WTC11 (cell line): ENCODE data around the gene MRGPRX2. TPM values are rescaled to one million over a fixed set of nuclear protein-coding genes. Genes with fewer than 3 reads are reported as not detected.
A peak's percentile ranks its signal among the peaks of the same experiment; 100 is the strongest.

ENCODE experiments used
- ATAC-seq: fragments of 200-7000 bp; cut with Tn5 transposase; 2 replicates; pipeline ENCODE4 v1.10.0; 2021; ENCODE audit warnings: mild to moderate bottlenecking, moderate library complexity
- CTCF ChIA-PET: fragments of 300-600 bp; sonication (Branson Sonifier 250); formaldehyde crosslinking; loops from one replicate; lab custom pipeline; 2021; ENCODE audit warnings: antibody characterized with exemption; lab: Charles Lee
- POLR2A ChIA-PET: fragments of 350-600 bp; sonication (Branson Sonifier 250); formaldehyde crosslinking; loops from one replicate; lab custom pipeline; 2021; ENCODE audit warnings: antibody characterized with exemption; lab: Charles Lee
- DNase-seq: peaks from one replicate; pipeline ENCODE4 v3.0.0; 2021; ENCODE audit warnings: low spot score
- H3K27ac Mint-ChIP-seq: 2 replicates; pipeline ENCODE4 v1.8.0; 2021; ENCODE audit warnings: mixed read lengths
- H3K27me3 Mint-ChIP-seq: 2 replicates; pipeline ENCODE4 v1.8.0; 2021; ENCODE audit warnings: low read depth, mild to moderate bottlenecking, moderate library complexity, mixed read lengths
- H3K36me3 Mint-ChIP-seq: 2 replicates; pipeline ENCODE4 v1.8.0; 2021; ENCODE audit warnings: mixed read lengths
- H3K4me1 Mint-ChIP-seq: 2 replicates; pipeline ENCODE4 v1.8.0; 2022; ENCODE audit warnings: mixed read lengths
- H3K4me3 Mint-ChIP-seq: 2 replicates; pipeline ENCODE4 v1.8.0; 2021; ENCODE audit warnings: mild to moderate bottlenecking, moderate library complexity, mixed read lengths
- H3K9me3 Mint-ChIP-seq: 2 replicates; pipeline ENCODE4 v1.8.0; 2021; ENCODE audit warnings: mixed read lengths
- EMX1 ChIP-seq: fragments of 250-450 bp; sonication (Bioruptor Pico); IDR thresholded peaks from 2 replicates; pipeline ENCODE4 v1.8.0; 2021; ENCODE audit warnings: mild to moderate bottlenecking
- GRHL2 ChIP-seq: fragments of 250-450 bp; sonication (Bioruptor Pico); IDR thresholded peaks from 2 replicates; pipeline ENCODE4 v1.8.0; 2022; ENCODE audit warnings: mild to moderate bottlenecking, moderate library complexity; ENCODE audit not compliant: insufficient replicate concordance, severe bottlenecking
- GTF2I ChIP-seq: fragments of 250-450 bp; sonication (Bioruptor Pico); conservative IDR thresholded peaks from 2 replicates; pipeline ENCODE4 v1.4.0; 2021; ENCODE audit warnings: mild to moderate bottlenecking
- HMGXB4 ChIP-seq: sonication (generic); formaldehyde crosslinking; IDR thresholded peaks from 2 replicates; pipeline ENCODE4 v1.8.1; 2023; ENCODE audit warnings: mild to moderate bottlenecking, moderate library complexity, missing genetic modification reagents
- KAT7 ChIP-seq: sonication (generic); formaldehyde crosslinking; IDR thresholded peaks from 2 replicates; pipeline ENCODE4 v1.8.1; 2023; ENCODE audit warnings: missing genetic modification reagents, mild to moderate bottlenecking, borderline replicate concordance
- MXD4 ChIP-seq: fragments of 250-450 bp; sonication (Bioruptor Pico); IDR thresholded peaks from 2 replicates; pipeline ENCODE4 v1.8.0; 2021; ENCODE audit warnings: mild to moderate bottlenecking, moderate library complexity, borderline replicate concordance
- NFE2L1 ChIP-seq: sonication (generic); formaldehyde crosslinking; IDR thresholded peaks from 2 replicates; pipeline ENCODE4 v1.8.1; 2023; ENCODE audit warnings: missing genetic modification reagents
- NR1H2 ChIP-seq: sonication (generic); formaldehyde crosslinking; IDR thresholded peaks from 2 replicates; pipeline ENCODE4 v1.9.0; 2021; ENCODE audit warnings: mild to moderate bottlenecking, moderate library complexity, missing genetic modification reagents
- PRDM15 ChIP-seq: sonication (generic); formaldehyde crosslinking; IDR thresholded peaks from 2 replicates; pipeline ENCODE4 v1.8.0; 2022; ENCODE audit warnings: missing genetic modification reagents
- RELA ChIP-seq: sonication (generic); formaldehyde crosslinking; IDR thresholded peaks from 2 replicates; pipeline ENCODE4 v1.8.1; 2022; ENCODE audit warnings: missing genetic modification reagents, mild to moderate bottlenecking, borderline replicate concordance
- SMAD4 ChIP-seq: sonication (generic); formaldehyde crosslinking; IDR thresholded peaks from 2 replicates; pipeline ENCODE4 v1.8.0; 2022; ENCODE audit warnings: mild to moderate bottlenecking, missing genetic modification reagents
- ZBTB21 ChIP-seq: sonication (generic); formaldehyde crosslinking; IDR thresholded peaks from 2 replicates; pipeline ENCODE4 v1.8.1; 2023; ENCODE audit warnings: mild to moderate bottlenecking, missing genetic modification reagents, borderline replicate concordance
- ZNF232 ChIP-seq: sonication (generic); formaldehyde crosslinking; IDR thresholded peaks from 2 replicates; pipeline ENCODE4 v1.8.0; 2022; ENCODE audit warnings: mild to moderate bottlenecking, missing genetic modification reagents
- total RNA-seq: library from RNA; stranded (reverse); gene quantifications from 3 replicates; pipeline ENCODE4 v1.2.3, GENCODE V29; 2021
- TF ChIP-seq, protein P1 (sequence below): fragments of 250-450 bp; sonication (Bioruptor Pico); IDR thresholded peaks from 2 replicates; pipeline ENCODE4 v2.1.2; 2022; ENCODE audit warnings: mild to moderate bottlenecking, moderate library complexity
- TF ChIP-seq, protein P2 (sequence below): fragments of 200-600 bp; IDR thresholded peaks from 2 replicates; pipeline ENCODE4 v1.8.0; 2022; ENCODE audit warnings: antibody characterized with exemption
- TF ChIP-seq, protein P3 (sequence below): sonication (generic); formaldehyde crosslinking; IDR thresholded peaks from 2 replicates; pipeline ENCODE4 v1.8.0; 2023; ENCODE audit warnings: missing genetic modification reagents
- TF ChIP-seq, protein P4 (sequence below): sonication (generic); formaldehyde crosslinking; IDR thresholded peaks from 2 replicates; pipeline ENCODE4 v1.8.0; 2023; ENCODE audit warnings: mild to moderate bottlenecking, missing genetic modification reagents

MRGPRX2 gene
- total RNA-seq, 1 experiment from 2014 or later: not detected

DNA sequence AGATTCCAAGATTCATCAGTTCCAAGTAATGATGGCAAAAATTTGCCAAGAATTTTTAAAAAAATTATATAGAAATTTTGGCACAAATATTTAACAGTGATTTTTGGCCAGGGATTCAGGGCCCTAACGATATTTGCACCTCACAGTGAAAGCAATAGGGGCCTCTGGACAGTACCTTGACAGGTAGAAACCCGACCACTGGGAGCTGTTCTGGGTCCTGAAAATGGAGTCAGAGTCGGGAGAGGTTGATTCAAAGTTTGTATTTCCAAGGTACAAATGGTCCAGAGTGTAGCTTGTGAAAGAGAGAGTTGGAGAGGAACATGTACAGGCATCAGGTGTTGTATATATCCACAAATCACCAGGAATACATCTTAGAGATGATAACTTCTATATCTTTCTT lies 41.6 kb downstream of the MRGPRX2 start:
- H3K9me3 Mint-ChIP-seq: no peaks in the 10 kb centered on the region
- peak; percentile 79 for ATAC-seq
- peak; percentile 65 for DNase-seq
- no peaks in the 10 kb centered on the region for H3K36me3 Mint-ChIP-seq
- H3K4me3 Mint-ChIP-seq: no peak overlapping the region
- no peaks in the 10 kb centered on the region for H3K4me1 Mint-ChIP-seq
- no peak for TF ChIP-seq GRHL2 (CRISPR knock-in tag)
- no peak for TF ChIP-seq NFE2L1 (CRISPR knock-in tag)
- TF ChIP-seq EMX1 (CRISPR knock-in tag): no peak
- TF ChIP-seq, protein P1, sequence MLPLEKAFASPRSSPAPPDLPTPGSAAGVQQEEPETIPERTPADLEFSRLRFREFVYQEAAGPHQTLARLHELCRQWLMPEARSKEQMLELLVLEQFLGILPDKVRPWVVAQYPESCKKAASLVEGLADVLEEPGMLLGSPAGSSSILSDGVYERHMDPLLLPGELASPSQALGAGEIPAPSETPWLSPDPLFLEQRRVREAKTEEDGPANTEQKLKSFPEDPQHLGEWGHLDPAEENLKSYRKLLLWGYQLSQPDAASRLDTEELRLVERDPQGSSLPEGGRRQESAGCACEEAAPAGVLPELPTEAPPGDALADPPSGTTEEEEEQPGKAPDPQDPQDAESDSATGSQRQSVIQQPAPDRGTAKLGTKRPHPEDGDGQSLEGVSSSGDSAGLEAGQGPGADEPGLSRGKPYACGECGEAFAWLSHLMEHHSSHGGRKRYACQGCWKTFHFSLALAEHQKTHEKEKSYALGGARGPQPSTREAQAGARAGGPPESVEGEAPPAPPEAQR (CRISPR knock-in tag): no peak
- no peak for TF ChIP-seq ZNF232 (CRISPR knock-in tag)
- TF ChIP-seq KAT7 (CRISPR knock-in tag): no peak
- no peak for TF ChIP-seq SMAD4 (CRISPR knock-in tag)
- no peak for TF ChIP-seq MXD4 (CRISPR knock-in tag)
- TF ChIP-seq NR1H2 (CRISPR knock-in tag): no peak
- no peak for TF ChIP-seq PRDM15
- no peak for TF ChIP-seq ZBTB21
- CTCF ChIA-PET: interaction anchor here (1.1 to 1.2 kb wide), 2 partner anchors 58 to 98 kb away, joined by 3 read pairs; partner anchors contain the start of gene ZDHHC13
- H3K27me3 Mint-ChIP-seq: peaks cover 42% of the 10 kb centered on the region
- no peak overlapping the region for H3K27ac Mint-ChIP-seq
- POLR2A ChIA-PET: no interaction called here

- peaks cover 44% of the 10 kb centered on the region for H3K9me3 Mint-ChIP-seq
- peak; percentile 58 for ATAC-seq
- no peak overlapping the region for H3K27ac Mint-ChIP-seq
- H3K4me3 Mint-ChIP-seq: no peak overlapping the region
- CTCF ChIA-PET: interaction anchor here (0.6 to 1.6 kb wide), 16 partner anchors 11 to 249 kb away, joined by 3 to 12 read pairs (median 4); partner anchors contain the start of gene MRGPRX2
- POLR2A ChIA-PET: no interaction called here
- TF ChIP-seq, protein P2, sequence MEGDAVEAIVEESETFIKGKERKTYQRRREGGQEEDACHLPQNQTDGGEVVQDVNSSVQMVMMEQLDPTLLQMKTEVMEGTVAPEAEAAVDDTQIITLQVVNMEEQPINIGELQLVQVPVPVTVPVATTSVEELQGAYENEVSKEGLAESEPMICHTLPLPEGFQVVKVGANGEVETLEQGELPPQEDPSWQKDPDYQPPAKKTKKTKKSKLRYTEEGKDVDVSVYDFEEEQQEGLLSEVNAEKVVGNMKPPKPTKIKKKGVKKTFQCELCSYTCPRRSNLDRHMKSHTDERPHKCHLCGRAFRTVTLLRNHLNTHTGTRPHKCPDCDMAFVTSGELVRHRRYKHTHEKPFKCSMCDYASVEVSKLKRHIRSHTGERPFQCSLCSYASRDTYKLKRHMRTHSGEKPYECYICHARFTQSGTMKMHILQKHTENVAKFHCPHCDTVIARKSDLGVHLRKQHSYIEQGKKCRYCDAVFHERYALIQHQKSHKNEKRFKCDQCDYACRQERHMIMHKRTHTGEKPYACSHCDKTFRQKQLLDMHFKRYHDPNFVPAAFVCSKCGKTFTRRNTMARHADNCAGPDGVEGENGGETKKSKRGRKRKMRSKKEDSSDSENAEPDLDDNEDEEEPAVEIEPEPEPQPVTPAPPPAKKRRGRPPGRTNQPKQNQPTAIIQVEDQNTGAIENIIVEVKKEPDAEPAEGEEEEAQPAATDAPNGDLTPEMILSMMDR: 0 out of 2 replicates have a peak, but pooled peaks have one; percentile 32
- no peak for TF ChIP-seq GTF2I (CRISPR knock-in tag)
- peaks cover 37% of the 10 kb centered on the region for H3K27me3 Mint-ChIP-seq
- H3K4me1 Mint-ChIP-seq: no peaks in the 10 kb centered on the region
- peak; percentile 46 for DNase-seq
- peaks cover 2% of the 10 kb centered on the region; the same call in 1 of the 2 replicates for H3K36me3 Mint-ChIP-seq
Measured at GRCh38 chr11:19013181-19013857, 47.2 kb downstream of the MRGPRX2 start.

DNA sequence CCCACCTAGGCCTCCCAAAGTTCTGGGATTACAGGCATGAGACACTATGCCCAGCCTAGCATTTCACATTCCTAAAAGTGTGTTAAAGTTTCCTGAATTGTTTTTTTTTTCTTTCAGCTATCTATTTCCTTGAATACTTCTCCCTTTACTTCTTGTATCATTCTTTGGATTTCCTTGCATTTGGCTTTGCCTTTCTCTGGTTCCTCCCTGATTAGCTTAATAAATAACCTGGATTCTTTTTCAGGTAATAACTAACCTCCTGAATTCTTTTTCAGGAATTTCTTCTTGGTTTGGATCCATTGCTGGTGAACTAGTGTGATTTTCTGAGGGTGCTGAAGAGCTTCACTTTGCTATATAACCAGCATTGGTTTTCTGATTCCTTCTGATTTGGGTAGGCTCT lies 47.9 kb downstream of the MRGPRX2 start:
- Mint-ChIP-seq H3K27me3 (peaks cover 32% of the 10 kb centered on the region), H3K4me3 (no peak overlapping the region), H3K9me3 (peaks cover 51% of the 10 kb centered on the region), H3K4me1 (no peaks in the 10 kb centered on the region), H3K36me3 (peaks cover 8% of the 10 kb centered on the region), H3K27ac (no peak overlapping the region)
- POLR2A ChIA-PET: no interaction called here
- CTCF ChIA-PET: interaction anchor here (0.6 to 1.6 kb wide), 13 partner anchors 11 to 248 kb away, joined by 3 to 12 read pairs (median 4); partner anchors contain the start of gene MRGPRX2
- DNase-seq: no peak
- ATAC-seq: no peak
- no peak for TF ChIP-seq HMGXB4
- TF ChIP-seq, protein P3, sequence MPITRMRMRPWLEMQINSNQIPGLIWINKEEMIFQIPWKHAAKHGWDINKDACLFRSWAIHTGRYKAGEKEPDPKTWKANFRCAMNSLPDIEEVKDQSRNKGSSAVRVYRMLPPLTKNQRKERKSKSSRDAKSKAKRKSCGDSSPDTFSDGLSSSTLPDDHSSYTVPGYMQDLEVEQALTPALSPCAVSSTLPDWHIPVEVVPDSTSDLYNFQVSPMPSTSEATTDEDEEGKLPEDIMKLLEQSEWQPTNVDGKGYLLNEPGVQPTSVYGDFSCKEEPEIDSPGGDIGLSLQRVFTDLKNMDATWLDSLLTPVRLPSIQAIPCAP (CRISPR knock-in tag): no peak
- TF ChIP-seq RELA: no peak
- TF ChIP-seq NR1H2 (CRISPR knock-in tag): no peak
- TF ChIP-seq, protein P4, sequence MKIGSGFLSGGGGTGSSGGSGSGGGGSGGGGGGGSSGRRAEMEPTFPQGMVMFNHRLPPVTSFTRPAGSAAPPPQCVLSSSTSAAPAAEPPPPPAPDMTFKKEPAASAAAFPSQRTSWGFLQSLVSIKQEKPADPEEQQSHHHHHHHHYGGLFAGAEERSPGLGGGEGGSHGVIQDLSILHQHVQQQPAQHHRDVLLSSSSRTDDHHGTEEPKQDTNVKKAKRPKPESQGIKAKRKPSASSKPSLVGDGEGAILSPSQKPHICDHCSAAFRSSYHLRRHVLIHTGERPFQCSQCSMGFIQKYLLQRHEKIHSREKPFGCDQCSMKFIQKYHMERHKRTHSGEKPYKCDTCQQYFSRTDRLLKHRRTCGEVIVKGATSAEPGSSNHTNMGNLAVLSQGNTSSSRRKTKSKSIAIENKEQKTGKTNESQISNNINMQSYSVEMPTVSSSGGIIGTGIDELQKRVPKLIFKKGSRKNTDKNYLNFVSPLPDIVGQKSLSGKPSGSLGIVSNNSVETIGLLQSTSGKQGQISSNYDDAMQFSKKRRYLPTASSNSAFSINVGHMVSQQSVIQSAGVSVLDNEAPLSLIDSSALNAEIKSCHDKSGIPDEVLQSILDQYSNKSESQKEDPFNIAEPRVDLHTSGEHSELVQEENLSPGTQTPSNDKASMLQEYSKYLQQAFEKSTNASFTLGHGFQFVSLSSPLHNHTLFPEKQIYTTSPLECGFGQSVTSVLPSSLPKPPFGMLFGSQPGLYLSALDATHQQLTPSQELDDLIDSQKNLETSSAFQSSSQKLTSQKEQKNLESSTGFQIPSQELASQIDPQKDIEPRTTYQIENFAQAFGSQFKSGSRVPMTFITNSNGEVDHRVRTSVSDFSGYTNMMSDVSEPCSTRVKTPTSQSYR (CRISPR knock-in tag): no peak
